Sciatic nerve (tissue), 2 donors: ENCODE measurements around the gene PRKG2. TPM values are rescaled to one million over a fixed set of nuclear protein-coding genes. Genes with fewer than 3 reads are reported as not detected.
"Not testable (repeated sequence)": the region's sequence is repeated elsewhere in the genome, so short reads cannot be mapped to it uniquely, and the experiment has no call there.

Experiments
- ATAC-seq: fragments of 200-7000 bp; cut with Tn5 transposase; one replicate; pipeline ENCODE4 v1.9.1; 2020; ENCODE audit warnings: mild to moderate bottlenecking, moderate library complexity
- DNase-seq: peaks from one replicate; pipeline ENCODE4 v3.0.0-alpha.2; 2020; ENCODE audit warnings: low spot score
- intact Hi-C: fragments of 100-400 bp; cut with DNase I; formaldehyde crosslinking; loops from one replicate; pipeline ENCODE4 v1.14.2; 2022
- total RNA-seq: library from RNA; stranded (reverse); fragmentation: NEBNext Ultra II Directional; extraction: Animal tissue kit (Norgen Biotek cat#: 25700); gene quantifications from one replicate; pipeline ENCODE4 v1.2.1, GENCODE V29; 2021
- donor health status: DM: no; HTN: no; CAD: no.
- donor health status: DM: no; HTN: no; CAD: no.

The PRKG2 gene, protein sequence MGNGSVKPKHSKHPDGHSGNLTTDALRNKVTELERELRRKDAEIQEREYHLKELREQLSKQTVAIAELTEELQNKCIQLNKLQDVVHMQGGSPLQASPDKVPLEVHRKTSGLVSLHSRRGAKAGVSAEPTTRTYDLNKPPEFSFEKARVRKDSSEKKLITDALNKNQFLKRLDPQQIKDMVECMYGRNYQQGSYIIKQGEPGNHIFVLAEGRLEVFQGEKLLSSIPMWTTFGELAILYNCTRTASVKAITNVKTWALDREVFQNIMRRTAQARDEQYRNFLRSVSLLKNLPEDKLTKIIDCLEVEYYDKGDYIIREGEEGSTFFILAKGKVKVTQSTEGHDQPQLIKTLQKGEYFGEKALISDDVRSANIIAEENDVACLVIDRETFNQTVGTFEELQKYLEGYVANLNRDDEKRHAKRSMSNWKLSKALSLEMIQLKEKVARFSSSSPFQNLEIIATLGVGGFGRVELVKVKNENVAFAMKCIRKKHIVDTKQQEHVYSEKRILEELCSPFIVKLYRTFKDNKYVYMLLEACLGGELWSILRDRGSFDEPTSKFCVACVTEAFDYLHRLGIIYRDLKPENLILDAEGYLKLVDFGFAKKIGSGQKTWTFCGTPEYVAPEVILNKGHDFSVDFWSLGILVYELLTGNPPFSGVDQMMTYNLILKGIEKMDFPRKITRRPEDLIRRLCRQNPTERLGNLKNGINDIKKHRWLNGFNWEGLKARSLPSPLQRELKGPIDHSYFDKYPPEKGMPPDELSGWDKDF
- 3.2 TPM for total RNA-seq

DNA sequence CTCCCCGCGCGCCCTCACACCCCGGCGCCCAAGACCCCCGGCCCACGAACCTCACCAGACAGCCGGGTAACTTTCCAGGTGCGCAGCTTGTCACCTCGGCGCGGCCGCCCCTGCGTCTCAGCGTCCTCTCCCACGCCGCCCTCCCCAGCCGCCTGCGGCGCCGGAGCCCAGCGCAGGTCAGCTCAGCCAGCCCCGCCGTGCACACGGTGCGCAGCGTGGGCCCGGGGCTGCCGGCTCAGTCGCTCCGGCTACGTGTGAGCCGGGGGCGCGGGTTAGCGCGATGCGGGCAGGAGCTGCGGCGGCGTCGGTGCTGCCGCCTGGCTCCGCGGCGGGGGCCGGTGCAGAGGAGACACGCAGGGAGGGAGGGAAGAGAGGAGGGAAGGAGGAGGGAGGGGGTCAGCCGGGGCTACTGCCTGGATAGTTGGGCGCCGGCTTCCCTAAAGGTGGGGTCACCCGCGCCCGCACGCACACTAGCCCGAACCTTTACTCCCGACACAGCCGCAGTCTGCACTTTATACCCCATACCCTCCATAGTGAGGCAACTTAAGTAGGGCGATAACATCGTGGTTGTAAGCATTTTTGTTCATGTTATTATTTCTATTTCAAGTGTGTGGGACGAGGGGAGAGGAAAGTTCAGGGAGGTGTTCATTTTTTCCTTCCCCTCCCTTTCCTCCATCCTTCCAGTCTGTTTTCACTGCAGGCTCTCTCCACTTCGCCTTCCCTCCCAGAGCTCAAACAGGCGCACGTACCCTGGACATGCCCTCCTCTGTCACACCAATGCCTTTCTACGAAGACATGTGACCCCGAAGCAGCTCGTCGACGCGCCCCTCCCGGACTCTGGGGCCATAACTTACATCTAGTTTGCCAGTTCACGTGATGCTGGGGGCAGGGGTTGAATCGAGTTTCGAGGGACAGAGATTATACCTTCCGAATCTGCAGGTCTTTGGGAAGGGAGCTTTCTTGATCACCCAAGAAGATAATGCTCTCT is at the start of gene PRKG2:
TSS of gene PRKG2 (minus strand) at position 342 of the 988 bp plus-strand sequence. CDS start 10,175 bp downstream, outside the sequence.
- ATAC-seq = peak; percentile 50
- no peak for DNase-seq
- intact Hi-C loops = loop anchor here (5.0 kb wide), 1 partner anchor 1073 kb away; no protein-coding TSS in a partner anchor

DNA sequence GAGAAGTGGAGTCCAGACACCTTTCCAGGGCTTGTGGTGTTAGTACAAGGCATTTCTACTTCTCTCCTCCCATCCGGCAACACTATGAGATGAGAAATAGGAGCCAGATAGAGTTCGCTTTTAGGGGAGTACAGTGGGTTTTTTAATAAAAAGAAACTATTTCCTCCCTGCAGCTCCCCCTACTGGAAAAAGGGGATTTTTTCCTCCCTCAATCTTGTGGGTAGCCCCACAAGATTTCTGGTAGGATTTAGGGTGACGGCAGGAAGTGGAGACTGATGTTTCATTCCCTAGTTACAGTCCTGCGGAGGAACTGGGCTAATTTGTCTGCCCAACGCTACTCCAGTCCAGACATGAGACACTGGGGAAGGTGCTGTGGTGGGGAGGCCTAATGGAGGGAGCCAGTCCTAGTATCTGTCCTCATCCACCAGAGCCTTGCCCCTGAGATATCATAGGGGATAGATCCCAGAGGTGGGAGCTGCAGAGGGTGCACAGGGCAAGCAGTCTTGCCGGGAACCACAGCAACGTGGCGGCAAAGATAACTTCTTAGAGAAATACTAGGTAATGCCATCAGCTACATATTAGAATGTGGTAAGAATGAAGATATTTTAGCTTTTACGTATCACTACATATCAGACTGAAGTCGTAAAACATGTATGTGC is 45.5 kb upstream of the PRKG2 start:
- no peak for DNase-seq
- intact Hi-C loops = no loop called here
- no peak for ATAC-seq

DNA sequence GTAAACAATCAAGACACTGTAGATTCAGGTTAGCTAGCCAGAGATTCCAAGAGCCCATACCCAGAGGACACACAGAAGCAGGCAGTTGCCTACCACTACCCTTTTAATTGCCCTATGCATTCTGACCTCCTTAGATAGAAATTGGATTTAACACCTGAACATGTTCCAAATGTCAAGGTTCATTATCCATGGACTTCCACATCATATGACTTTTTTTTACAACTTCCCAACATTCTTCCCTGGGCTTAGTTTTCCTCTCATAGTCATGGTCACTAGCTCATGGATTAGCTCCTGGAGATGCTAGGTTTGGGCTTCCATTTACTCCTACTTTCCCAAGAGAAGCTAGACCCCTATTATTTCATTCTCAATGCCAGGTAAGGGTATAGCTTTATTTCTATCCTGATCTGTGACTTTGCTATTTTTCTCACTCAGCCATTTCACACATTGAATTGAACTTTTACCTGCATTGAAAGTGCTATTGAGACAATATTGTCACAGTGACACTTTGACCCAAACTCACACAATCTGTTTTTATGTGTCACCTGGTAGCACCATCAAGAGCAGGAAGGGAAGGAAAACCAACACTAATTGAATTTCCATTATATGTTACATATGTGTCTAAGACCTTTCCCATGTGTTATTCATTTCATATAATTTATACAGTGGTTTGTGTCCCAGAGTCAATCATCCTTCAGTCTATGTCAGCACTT is 44.0 kb upstream of the PRKG2 start:
- intact Hi-C loops = no loop called here

DNA sequence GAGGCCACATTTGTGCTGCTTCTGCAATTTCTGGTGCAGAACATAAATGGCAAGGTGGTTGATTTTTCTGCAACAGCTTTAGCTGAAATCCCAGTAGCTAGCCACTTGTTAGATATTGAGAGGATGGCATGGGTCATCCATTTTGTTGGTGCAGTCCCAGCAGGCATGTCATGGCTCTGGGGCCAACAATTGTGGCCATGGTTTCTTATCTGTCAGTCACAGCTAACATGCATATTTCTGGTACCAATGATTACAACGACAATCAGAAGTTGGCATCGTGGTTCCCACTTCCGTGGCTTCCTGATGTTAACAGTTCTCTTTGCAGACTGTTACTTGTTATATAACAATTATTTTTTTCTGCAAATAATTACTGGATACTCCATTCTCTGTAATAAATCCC is 42.8 kb upstream of the PRKG2 start:
- no peak for ATAC-seq
- DNase-seq = no peak
- intact Hi-C loops = no loop called here

More for the DNA sequence above, 44.0 kb upstream of the PRKG2 start:
- no peak for DNase-seq
- ATAC-seq = no peak

DNA sequence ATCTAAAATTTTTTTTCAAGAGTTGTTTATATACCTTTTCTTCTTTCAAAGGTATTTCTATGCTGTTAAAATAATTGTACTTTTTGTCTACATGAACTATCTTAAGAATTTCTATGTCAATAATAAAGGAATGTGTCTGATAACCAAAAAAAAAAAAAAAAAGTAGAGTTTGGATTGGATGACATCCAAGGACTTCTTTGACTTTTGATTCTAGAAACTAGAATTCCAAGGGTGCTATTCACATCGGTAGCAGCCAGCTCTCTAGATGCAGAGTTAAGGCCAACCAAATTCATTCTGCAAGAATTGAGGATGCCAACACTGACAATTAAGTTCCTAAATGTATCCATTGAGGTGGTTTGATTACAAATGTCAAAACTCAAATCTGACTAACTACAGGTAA is 42.0 kb upstream of the PRKG2 start:
- ATAC-seq = no peak
- intact Hi-C loops = no loop called here
- no peak for DNase-seq

DNA sequence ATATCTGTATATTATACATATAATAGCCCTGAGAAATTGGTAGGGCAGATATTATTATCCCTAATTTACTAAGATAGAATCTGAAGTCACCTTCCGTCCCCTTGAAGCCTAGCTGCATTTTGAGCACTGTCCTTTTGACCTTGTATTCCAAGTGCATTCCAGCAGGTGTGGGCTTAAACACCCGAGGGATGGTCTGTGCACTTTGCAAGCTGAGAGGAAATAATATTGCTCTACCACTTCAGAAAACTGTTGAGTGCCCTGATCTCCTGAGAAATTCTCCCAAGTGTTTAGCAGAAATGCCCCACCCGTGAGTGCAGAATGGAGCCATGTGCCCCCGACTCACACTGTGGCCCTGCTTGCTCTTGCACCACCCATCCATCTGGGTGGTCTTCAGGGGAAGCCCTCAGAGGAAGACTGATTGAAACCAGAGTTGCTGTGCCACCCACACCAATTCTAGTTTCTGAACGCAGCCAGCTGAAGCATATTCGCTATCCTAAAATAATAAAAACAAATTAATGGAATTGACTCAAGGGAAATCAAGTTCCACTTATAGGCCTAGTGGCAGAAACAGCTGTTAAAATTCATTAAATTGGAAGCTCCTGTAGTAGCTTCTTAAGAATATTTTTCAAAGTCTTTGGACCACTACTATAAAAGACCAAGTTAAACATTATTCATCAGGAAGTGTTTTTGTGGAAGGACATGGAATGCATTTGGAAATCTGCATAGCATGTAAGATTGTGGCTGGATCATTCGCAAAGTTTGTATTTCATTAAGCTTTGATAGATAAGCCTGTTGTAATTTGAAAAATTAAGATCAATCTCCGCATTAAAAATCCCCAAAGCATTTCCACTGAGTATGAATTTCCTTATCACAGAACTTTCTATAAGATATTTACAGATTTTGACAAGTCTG is 41.3 kb upstream of the PRKG2 start:
- intact Hi-C loops = no loop called here
- DNase-seq = no peak
- ATAC-seq = no peak

DNA sequence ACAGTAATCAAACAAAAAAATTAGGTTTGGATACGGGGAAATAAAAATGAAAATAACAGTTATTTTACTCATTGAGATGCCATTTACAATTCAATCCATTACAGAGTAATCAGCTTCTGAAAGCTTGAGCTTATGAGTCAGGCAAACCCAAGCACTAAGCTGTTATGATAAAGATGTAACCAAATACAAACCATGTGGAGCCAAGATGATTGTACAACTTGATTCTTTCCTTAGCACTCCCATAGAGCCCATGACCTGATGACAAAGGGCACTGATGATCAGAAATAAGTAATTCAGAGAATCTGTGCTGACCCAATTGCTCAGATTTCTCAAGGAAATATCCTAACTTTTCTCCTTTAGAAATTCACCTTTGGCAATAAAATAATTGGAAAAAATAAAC is 40.5 kb upstream of the PRKG2 start:
- DNase-seq (no peak), ATAC-seq (no peak)
- intact Hi-C loops = no loop called here

DNA sequence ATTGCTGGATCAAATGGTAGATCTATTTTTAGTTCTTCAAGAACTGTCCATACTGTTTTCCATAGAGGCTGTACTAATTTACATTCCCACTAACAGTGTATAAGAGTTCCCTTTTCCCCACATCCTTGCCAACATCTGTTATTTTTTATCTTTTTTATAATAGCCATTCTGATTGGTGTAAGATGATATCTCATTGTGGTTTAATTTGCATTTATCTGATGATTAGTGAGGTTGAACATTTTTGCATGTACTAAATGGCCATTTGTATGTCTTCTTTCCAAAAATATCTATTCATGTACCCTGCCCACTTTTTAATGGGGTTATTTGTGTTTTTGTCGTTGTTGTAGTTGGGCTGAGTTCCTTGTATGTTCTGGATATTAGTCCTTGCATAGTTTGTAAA is 35.4 kb upstream of the PRKG2 start:
- ATAC-seq = no peak
- DNase-seq = no peak
- intact Hi-C loops = no loop called here

DNA sequence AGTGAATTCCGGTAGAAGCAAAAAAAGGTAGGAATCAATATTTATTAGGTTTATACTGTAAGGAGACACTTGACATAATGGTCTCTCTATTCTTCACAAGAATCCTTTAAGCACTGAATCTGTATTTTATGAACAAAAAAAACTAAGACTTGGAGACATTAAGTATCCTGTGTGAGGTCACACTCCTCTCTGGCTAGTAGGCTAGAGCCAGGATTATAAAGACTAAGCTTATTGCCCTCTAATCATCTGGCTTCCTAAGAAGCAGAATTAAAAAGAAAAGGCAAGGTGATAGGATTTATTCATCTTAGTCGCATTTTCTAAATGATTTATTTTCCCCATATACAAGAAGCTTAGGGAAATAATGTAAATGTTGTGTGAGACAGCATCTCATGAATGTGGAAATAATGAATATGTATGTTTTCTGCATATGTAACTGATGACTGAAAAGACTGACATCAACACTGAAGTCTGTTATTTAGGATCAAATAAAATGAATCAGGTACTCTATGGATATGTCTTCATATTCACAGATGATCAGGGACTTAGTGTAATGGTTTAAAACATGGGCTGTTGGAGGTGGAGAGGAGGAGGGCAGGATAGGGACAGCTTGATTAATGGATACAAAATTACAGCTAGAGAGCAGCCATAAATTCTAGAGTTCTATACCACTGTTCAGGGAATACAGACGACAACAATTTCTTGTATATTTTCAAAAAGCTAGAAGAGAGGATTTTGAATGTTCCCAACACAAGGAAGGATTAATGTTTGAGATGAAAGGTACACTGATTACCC is 30.4 kb upstream of the PRKG2 start:
- intact Hi-C loops = no loop called here
- no peak for DNase-seq
- no peak for ATAC-seq

DNA sequence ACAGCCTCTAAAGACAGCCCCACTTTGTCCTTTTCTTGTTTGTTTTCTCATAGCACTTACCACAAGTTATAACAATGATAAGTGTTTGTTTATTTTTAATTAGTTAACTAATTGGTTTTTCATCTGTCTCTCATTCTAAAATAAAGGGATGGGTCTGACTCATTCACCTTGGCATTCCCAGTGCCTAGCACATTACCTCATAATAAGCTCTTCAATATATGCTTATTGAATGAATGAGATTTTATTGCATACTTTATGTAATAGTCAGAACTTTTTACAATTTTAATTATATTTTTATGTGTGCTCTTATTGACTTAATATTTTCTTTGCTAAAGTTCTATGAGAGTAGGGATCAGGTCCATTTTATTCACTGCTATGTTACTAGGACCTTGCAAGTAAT is 22.8 kb upstream of the PRKG2 start:
- no peak for ATAC-seq
- intact Hi-C loops = no loop called here
- no peak for DNase-seq

DNA sequence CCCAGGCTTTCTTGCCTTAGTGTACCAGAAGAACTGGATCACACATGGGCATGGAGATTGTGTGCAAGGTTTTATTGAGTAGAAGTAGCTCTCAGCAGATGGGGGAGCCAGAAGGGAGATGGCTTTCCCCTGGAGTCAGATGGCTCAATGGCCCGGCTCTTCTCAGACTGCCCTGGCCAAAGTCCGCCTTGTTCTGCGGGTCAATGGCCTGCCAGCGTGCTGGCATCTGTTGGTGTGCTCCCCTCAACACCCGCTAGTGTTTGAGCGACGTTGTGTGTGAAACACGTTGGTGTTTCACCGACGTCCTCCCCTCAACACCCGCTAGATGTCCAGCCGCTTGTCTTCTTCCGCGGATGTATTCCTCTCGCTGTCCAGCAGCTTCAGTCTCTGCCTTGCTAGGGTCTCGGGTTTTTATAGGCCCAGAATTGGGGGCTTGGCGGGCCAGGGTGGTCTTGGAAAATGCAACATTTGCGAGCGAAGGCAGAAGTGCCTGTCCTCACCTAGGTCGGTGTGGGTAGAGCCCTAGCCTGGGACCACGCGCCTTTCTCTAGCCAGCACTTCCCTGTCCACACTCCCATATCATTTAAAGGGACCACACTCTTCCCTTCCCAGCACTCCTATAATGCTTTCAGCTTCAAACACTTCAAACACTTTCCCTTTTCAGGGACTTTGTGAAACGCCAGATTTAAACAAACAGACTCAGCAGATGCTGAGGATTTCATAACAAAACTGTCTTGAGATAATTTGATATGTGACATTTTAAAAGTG is 21.1 kb upstream of the PRKG2 start:
- no peak for ATAC-seq
- DNase-seq = no peak
- intact Hi-C loops = no loop called here

DNA sequence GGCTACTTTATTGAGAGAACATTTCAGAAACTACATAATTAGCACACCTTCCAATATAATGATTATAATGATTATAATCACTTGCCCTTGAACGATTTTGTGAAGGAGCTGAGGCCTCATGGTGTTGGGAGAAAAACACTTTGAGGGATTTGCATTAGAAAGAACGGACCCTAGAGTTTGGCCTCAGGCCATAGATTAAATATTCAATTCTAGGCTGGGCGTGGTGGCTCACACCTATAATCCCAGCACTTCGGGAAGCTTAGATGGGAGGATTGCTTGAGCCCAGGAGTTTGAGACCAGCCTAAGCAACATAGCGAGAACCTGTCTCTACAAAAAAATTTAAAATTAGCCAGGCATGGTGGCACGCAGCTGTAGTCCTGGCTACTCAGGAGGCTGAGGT is 12.9 kb upstream of the PRKG2 start:
- intact Hi-C loops = no loop called here
- no peak for DNase-seq
- ATAC-seq = no peak

DNA sequence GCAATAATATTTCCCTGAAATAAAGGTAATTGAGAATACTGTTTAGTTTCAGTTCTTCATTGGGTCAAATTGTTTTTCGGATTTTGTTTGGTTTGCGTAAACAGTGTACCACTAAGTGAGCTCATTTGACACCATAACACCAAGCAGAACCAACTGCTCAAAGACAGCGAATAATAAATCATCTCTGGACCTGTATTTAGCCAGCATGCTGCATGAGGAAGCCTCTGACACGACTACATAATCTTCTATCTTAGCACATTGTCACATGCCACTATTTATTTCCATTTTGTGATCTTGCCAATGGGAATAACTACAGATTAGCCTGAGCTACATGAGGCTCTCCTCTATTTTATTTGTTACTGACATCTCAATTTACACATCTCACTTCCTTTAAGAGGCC is 12.1 kb upstream of the PRKG2 start:
- DNase-seq = no peak
- intact Hi-C loops = no loop called here
- ATAC-seq = no peak

DNA sequence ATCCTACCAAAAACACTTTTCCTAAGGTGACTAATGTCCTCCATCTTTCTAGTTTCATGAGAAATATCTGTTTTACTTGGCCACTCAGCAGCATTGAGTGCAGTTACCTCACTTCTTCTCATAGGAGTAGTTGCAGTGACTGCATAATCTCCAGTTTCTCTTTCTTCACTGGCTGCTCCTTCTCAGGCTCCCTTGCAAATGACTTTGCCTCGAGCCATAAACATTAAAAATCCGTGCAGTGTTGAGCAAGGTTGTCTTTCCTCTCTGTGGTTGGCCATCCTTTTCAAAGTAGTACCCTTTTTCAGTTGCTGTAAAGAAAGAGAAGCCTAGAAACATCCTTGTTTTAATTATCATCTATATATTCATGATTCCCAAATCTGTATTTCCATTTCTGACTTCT is 10.2 kb upstream of the PRKG2 start:
- DNase-seq = no peak
- no peak for ATAC-seq
- intact Hi-C loops = no loop called here

DNA sequence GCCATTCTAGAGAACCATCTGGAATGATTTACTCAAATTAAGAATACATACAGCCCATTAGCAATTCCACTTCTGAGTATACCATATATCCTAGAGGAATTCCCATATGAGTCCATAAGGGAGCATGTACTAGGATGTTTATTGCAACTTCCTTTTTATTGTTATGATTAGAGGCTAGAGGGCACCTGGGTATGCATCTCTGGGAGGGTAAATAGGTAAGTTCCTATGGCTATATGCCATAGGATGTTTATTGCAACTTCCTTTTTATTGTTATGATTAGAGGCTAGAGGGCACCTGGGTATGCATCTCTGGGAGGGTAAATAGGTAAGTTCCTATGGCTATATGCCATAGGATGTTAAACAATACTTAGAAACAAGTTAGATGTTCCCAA is 7.1 kb upstream of the PRKG2 start:
- ATAC-seq, DNase-seq, intact Hi-C loops: not testable (repeated sequence)
